ENCODE results near the gene TLCD1.
"Not testable (repeated sequence)": the region's sequence is repeated elsewhere in the genome, so short reads cannot be mapped to it uniquely, and the experiment has no call there.

TLCD1 gene

DNA sequence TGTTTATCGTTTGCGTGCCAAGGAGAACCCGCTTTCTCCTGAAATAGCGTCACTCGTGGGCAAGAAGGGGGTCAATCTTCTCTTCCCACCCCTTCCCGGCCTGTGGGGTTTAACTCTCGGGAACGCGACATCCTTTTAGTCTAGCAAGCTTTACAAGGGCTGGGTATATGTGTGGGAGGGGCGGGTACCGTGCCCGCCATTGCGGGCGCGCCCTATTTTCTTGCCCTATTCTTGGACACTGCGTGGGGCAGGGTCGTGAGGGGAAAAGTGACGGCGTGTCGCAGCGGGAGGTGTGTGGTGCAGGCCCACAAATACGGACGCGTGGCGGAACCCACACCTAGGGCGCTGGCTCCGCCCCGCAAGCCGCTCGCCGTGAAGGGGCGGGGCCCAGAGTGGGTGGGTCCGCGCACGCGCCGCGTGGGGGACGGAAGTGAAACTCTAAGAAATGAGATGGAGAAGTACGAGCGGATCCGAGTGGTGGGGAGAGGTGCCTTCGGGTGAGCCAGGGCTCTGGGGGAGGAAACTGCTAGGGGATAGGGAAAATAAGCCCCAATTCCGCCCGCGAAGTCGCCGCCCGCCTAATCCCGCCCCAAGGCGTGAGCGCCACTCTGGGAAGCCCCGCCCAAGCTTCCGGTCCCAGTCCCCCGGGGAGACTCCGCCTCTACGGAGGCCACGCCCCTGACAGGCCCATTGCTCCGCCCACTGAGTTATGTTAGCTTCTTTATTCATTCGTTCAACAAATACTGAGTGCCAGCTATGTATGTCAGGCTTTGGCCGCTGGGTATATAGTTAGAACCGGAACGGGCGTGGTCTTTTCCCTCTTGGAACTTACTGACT is 2.5 kb upstream of the TLCD1 start, which contains the start of gene NEK8:
TSS of gene NEK8 (plus strand) at position 425 of the 837 bp plus-strand sequence. CDS start at position 451, 26 bp downstream.
- TF ChIP-seq, protein P1, sequence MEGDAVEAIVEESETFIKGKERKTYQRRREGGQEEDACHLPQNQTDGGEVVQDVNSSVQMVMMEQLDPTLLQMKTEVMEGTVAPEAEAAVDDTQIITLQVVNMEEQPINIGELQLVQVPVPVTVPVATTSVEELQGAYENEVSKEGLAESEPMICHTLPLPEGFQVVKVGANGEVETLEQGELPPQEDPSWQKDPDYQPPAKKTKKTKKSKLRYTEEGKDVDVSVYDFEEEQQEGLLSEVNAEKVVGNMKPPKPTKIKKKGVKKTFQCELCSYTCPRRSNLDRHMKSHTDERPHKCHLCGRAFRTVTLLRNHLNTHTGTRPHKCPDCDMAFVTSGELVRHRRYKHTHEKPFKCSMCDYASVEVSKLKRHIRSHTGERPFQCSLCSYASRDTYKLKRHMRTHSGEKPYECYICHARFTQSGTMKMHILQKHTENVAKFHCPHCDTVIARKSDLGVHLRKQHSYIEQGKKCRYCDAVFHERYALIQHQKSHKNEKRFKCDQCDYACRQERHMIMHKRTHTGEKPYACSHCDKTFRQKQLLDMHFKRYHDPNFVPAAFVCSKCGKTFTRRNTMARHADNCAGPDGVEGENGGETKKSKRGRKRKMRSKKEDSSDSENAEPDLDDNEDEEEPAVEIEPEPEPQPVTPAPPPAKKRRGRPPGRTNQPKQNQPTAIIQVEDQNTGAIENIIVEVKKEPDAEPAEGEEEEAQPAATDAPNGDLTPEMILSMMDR (IDR thresholded peaks at IDR 0.05; ENCODE audit: control insufficient read depth, insufficient read depth, low read depth, low read length, missing control alignments): no peak
- peak within 1 kb of the TSS; percentile 66 for H3K4me3 ChIP-seq (ENCODE audit: control insufficient read depth, low read depth, low read length)
- DNase-seq (ENCODE audit: low read depth): no peak

DNA sequence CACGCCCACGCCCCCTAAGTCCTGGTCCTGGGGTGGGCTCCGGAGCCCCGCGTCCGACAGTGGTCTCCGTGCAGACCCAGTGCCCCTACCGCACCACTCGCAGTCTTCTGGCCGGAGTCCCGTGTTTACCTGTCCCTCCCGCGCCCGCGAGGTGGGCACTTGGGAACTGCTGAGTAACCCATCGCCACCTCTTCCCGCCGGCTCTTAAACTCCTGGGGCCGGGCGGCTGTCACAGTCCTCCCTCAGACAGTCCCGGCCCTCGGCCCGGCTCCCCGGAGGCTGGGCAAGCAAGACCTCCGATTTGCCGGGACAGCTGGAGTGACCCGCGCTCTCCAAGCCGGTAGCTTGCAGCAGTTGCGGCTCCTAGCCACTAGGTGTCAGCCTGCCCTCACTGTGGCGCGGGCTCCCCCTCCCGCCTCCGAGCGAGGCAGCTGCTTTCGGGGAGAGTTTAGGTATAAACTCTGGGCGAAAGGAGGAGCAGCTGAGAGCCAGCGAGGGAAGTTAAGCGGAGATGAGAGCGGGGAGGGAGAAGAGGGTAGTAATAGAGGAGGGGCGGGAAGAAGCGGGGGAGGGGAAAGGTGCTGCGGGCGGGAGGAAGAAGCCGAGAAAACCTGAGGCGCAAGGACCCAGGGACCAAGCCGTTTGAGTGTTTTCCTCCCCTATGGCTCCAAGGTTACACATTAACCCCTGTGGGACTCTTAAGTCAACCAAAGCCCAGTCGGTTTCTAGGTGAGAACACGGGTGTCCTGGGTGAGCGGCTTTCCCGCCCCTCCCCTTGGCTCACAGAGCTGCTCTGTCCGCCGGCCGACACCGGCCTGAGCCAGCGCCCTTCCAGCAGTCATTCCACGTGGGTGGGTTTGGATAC is 826 bp upstream of the TLCD1 start:
- TF ChIP-seq, protein P1 (IDR thresholded peaks at IDR 0.05; ENCODE audit: control insufficient read depth, insufficient read depth, low read depth, low read length, missing control alignments): peak; percentile 99
- H3K4me3 ChIP-seq (ENCODE audit: control insufficient read depth, low read depth, low read length): peak overlapping the region; percentile 60
- DNase-seq (ENCODE audit: low read depth): peak; percentile 67

DNA sequence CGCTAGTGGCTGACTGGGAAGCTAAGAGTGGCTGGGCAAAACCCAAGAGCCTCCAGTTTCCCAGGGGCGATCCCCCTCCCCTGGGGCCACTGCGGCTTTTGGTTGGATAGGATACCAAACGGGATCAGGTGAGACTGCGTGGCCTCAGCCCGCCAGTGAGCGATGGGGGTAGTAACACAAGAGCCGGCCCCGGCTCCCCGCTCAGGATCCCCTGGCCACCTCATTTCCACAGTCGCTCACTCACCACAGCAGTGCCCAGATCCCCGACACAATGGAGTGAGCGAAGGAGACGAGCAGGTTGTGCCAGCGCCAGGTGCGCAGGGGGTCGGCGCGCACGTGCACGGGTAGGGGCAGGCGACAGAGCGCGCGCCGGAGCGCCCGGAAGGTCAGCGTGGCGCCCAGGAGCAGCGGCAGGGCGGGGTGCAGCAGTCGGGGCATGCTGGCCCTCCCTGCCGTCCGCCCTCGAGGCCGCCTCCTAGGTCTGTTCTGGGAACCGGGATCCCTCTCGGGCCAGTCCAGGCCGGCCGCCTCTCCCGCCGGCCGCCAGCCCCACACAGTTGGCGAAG is 290 bp downstream of the TLCD1 start:
- TF ChIP-seq, protein P1 (IDR thresholded peaks at IDR 0.05; ENCODE audit: control insufficient read depth, insufficient read depth, low read depth, low read length, missing control alignments): no peak
- DNase-seq (ENCODE audit: low read depth): no peak
- peak overlapping the region; percentile 60 for H3K4me3 ChIP-seq (ENCODE audit: control insufficient read depth, low read depth, low read length)

DNA sequence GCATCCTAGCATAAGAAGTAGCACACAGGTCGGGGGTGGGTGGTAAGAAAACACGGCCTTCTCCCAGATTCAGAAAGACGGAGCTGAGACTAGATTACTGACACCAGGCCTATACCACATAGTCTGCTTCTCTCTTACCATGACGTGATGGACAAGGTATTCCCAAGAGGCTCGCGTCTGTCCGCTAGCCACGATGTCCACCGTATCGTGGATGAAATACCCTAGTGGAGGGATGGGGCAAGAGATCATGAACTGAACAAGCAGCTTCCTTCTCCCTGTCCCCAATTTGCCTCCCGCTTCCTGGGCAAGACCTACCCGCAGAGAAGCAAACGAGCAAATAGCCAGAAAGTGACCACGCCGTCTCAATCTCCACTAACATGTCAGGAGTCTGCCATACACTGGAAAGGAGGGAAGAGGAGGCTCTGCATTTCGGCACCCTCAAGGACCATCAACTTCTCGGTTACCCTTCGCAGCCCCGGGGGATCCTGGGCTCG is 820 bp downstream of the TLCD1 start:
- peak overlapping the region; percentile 60 for H3K4me3 ChIP-seq (ENCODE audit: control insufficient read depth, low read depth, low read length)
- no peak for DNase-seq (ENCODE audit: low read depth)
- TF ChIP-seq, protein P1 (IDR thresholded peaks at IDR 0.05; ENCODE audit: control insufficient read depth, insufficient read depth, low read depth, low read length, missing control alignments): peak; percentile 25

DNA sequence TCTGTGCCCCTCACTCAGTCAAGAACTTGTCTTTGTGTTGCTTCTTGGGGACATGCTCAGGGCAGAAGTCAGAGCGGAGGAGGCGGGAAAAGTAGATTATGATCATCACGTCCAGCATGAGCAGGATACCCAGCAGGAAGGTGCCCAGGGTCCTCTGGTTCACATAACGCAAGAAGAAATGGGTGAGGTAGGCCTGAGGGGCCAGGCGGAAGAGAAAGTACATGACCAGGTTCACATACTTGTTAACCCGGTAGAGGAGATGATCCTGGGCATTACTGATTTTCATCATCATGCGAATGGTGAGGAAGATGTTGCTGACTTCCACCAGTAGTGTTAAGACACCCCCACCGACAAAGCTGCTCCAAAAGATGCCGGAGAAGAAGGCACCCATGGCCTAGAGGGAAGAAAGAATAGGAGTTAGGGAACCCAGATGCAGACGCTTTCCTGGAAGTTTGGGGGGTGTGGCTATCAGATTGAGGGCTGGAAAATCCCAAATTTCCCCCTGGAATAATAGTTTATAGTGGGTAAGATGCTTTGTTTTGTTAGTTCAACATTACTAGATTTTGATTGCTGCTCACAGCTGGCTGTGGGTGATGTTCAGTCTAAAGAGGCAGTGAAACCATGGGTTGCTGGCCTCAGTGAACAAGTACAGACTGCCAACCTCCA is 1.4 kb downstream of the TLCD1 start:
- no peak overlapping the region for H3K4me3 ChIP-seq (ENCODE audit: control insufficient read depth, low read depth, low read length)
- no peak for DNase-seq (ENCODE audit: low read depth)
- TF ChIP-seq, protein P1 (IDR thresholded peaks at IDR 0.05; ENCODE audit: control insufficient read depth, insufficient read depth, low read depth, low read length, missing control alignments): no peak

DNA sequence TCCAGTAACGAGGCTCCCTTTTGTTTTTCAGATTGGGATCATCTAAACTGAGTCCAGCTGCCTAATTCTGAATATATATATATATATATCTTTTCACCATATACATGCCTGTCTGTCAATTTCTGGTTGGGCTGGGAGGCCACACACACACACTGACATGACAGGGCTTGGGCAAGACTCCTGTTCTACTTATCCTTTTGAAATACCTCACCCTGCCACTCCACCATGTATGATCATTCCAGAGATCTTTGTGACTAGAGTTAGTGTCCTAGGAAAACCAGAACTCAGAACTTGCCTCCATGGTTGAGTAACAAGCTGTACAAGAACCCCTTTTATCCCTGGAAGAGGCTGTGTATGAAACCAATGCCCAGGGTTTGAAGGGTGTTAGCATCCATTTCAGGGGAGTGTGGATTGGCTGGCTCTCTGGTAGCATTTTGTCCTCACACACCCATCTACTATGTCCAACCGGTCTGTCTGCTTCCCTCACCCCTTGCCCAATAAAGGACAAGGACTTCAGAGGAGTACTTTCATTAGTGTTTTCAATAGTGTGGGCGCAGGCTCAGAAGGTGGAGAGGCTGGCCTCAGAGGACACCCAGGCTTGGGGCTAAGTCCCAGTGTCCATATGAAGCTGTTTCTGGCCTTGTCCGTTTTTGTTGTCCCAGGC is 2.1 kb downstream of the TLCD1 start:
- not testable (repeated sequence) for H3K4me3 ChIP-seq (ENCODE audit: control insufficient read depth, low read depth, low read length)

More for the DNA sequence above, 2.1 kb downstream of the TLCD1 start:
- DNase-seq (ENCODE audit: low read depth): not testable (repeated sequence)

Data from AG09309 (cell line).